Trophoblast cell (in vitro differentiated cells and primary cell): ENCODE results near the gene CCNT1.
"Not testable (repeated sequence)": the region's sequence is repeated elsewhere in the genome, so short reads cannot be mapped to it uniquely, and the experiment has no call there.

Experiments
- DNase-seq, 2 donors: peaks; one replicate each; pipeline ENCODE4 v3.0.0-alpha.2; 2016
- H2AFZ ChIP-seq: 2 replicates; pipeline ENCODE4 v1.6.1; 2013; ENCODE audit warnings: low read length, moderate library complexity, mild to moderate bottlenecking; ENCODE audit not compliant: insufficient read depth, poor library complexity
- H2AK5ac ChIP-seq: 2 replicates; pipeline ENCODE4 v1.6.1; 2013; ENCODE audit warnings: mild to moderate bottlenecking, low read length
- H2BK120ac ChIP-seq: 2 replicates; pipeline ENCODE4 v1.6.1; 2013; ENCODE audit warnings: low read length, mild to moderate bottlenecking, moderate library complexity; ENCODE audit not compliant: insufficient read depth, poor library complexity
- H2BK12ac ChIP-seq: 2 replicates; pipeline ENCODE4 v1.6.1; 2013; ENCODE audit warnings: mild to moderate bottlenecking, low read length, moderate library complexity
- H2BK5ac ChIP-seq: 2 replicates; pipeline ENCODE4 v1.6.1; 2013; ENCODE audit warnings: low read length, low read depth, moderate library complexity, mild to moderate bottlenecking; ENCODE audit not compliant: poor library complexity
- H3K14ac ChIP-seq: 2 replicates; pipeline ENCODE4 v1.6.1; 2013; ENCODE audit warnings: mild to moderate bottlenecking, low read length
- H3K18ac ChIP-seq: 2 replicates; pipeline ENCODE4 v1.6.1; 2013; ENCODE audit warnings: mild to moderate bottlenecking, low read length
- H3K23ac ChIP-seq: 2 replicates; pipeline ENCODE4 v1.6.1; 2013; ENCODE audit warnings: low read length
- H3K27ac ChIP-seq: 2 replicates; pipeline ENCODE4 v1.5.1; 2013; ENCODE audit warnings: low read depth, mild to moderate bottlenecking, inconsistent platforms, low read length, moderate library complexity
- H3K27me3 ChIP-seq: 2 replicates; pipeline ENCODE4 v1.6.1; 2013; ENCODE audit warnings: inconsistent platforms, mild to moderate bottlenecking, low read length, moderate library complexity; ENCODE audit not compliant: insufficient read depth
- H3K36me3 ChIP-seq, 2 experiments: 1 replicate in 1 of 2; 2 replicates in 1 of 2; pipeline ENCODE4 v1.6.1; 2013; ENCODE audit warnings: low read length in 2 of 2, mild to moderate bottlenecking in 2 of 2, moderate library complexity in 1 of 2; ENCODE audit not compliant: insufficient read depth in 2 of 2, control insufficient read depth in 1 of 2
- H3K4ac ChIP-seq: 2 replicates; pipeline ENCODE4 v1.6.1; 2013; ENCODE audit warnings: low read depth, mild to moderate bottlenecking, low read length, moderate library complexity
- H3K4me1 ChIP-seq, 2 experiments: 1 replicate in 1 of 2; 2 replicates in 1 of 2; pipeline ENCODE4 v1.6.1; 2013; ENCODE audit warnings: low read length in 2 of 2, mild to moderate bottlenecking in 2 of 2, moderate library complexity in 1 of 2; ENCODE audit not compliant: insufficient read depth in 2 of 2, control insufficient read depth in 1 of 2
- H3K4me2 ChIP-seq: 2 replicates; pipeline ENCODE4 v1.6.1; 2013; ENCODE audit warnings: inconsistent platforms, mild to moderate bottlenecking, low read length, moderate library complexity
- H3K4me3 ChIP-seq: 2 replicates; pipeline ENCODE4 v1.5.1; 2013; ENCODE audit warnings: mild to moderate bottlenecking, low read depth, low read length, inconsistent platforms
- H3K79me1 ChIP-seq: one replicate; pipeline ENCODE4 v1.6.1; 2013; ENCODE audit warnings: low read length
- H3K79me2 ChIP-seq: 2 replicates; pipeline ENCODE4 v1.6.1; 2013; ENCODE audit warnings: low read length, mild to moderate bottlenecking; ENCODE audit not compliant: control insufficient read depth, insufficient read depth, poor library complexity
- H3K9ac ChIP-seq: 2 replicates; pipeline ENCODE4 v1.6.1; 2013; ENCODE audit warnings: mild to moderate bottlenecking, low read length
- H3K9me3 ChIP-seq: 2 replicates; pipeline ENCODE4 v1.6.1; 2013; ENCODE audit warnings: low read depth, mild to moderate bottlenecking, control low read depth, inconsistent platforms, low read length; ENCODE audit not compliant: insufficient read depth
- H4K12ac ChIP-seq: 2 replicates; pipeline ENCODE4 v1.6.1; 2013; ENCODE audit warnings: low read depth, mild to moderate bottlenecking, low read length, moderate library complexity
- H4K8ac ChIP-seq: 2 replicates; pipeline ENCODE4 v1.6.1; 2013; ENCODE audit warnings: low read depth, mild to moderate bottlenecking, low read length, moderate library complexity
- H4K91ac ChIP-seq: one replicate; pipeline ENCODE4 v1.6.1; 2013; ENCODE audit warnings: low read depth, mild to moderate bottlenecking, low read length, moderate library complexity
- WGBS: extraction: QIAGEN DNeasy Blood & Tissue Kit; methylation state at CpG from one replicate; pipeline ENCODE4 v1.1.7; 2013; ENCODE audit warnings: missing lambda C conversion rate; ENCODE audit not compliant: insufficient read length, insufficient coverage; ENCODE audit errors: extremely low coverage; 5-methylcytosine and 5-hydroxymethylcytosine counted together

Gene CCNT1

DNA sequence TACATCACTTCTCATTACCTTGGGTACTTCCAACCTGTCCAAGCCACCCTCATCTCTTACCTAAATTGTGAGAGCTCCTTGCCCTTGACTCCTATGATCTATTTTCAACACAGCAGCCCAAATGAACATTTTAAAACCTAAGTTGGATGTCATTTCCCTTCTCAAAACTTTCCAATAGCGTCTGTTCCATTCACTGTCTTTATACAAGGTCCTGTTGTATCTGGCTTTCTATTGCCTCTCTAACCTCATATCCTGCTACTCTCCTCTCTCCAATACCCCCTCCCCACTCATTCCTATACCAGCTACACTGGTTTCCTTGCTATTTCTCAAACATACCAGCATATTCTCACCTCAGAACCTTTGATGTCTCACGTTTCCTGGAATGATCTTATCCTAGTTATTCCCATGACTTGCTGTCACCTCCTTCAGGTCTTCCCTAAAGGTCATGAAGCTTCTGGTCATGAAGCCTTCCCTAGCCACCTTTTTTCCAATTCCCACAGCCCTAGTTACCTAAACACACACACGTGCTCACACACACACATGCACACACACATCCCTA lies 30.4 kb downstream of the CCNT1 start:
- no CpG with 5 or more reads among the region's 3 CpGs for WGBS
- H3K36me3 ChIP-seq, result peaks cover 0 to 3% of the 10 kb centered on the region in 2 experiments
- H2BK12ac ChIP-seq, result no peak overlapping the region

GRCh38 chr12:48683534-48683933 lies 33.0 kb downstream of the CCNT1 start:
- H3K4me2 ChIP-seq, result no peak overlapping the region
- no peak overlapping the region for H2BK5ac ChIP-seq
- H3K79me1 ChIP-seq, result peaks cover 8% of the 10 kb centered on the region
- no peak overlapping the region for H4K12ac ChIP-seq
- H2AK5ac ChIP-seq, result no peak overlapping the region
- H2BK120ac ChIP-seq, result no peak overlapping the region
- peaks cover 2% of the 10 kb centered on the region for H3K9me3 ChIP-seq
- no peak overlapping the region for H3K4me3 ChIP-seq
- no peak overlapping the region for H3K14ac ChIP-seq
- no peak overlapping the region for H3K23ac ChIP-seq
- H3K4ac ChIP-seq, result no peak overlapping the region
- H3K27ac ChIP-seq, result no peak overlapping the region
- peaks cover 16% of the 10 kb centered on the region for H3K79me2 ChIP-seq
- H4K8ac ChIP-seq, result no peak overlapping the region
- H2BK12ac ChIP-seq, result no peak overlapping the region
- no peak overlapping the region for H2AFZ ChIP-seq
- no peak overlapping the region for H3K9ac ChIP-seq
- DNase-seq, result no peak
- H3K36me3 ChIP-seq, result peaks cover 0 to 11% of the 10 kb centered on the region in 2 experiments
- no peak overlapping the region for H3K18ac ChIP-seq
- peaks cover 0 to 14% of the 10 kb centered on the region in 2 experiments for H3K4me1 ChIP-seq
- H3K27me3 ChIP-seq, result no peaks in the 10 kb centered on the region
- WGBS, result no CpG with 5 or more reads among the region's 4 CpGs
- no peak overlapping the region for H4K91ac ChIP-seq

More for the DNA sequence above, 30.4 kb downstream of the CCNT1 start:
- peak; percentile 65 to 85 for DNase-seq
- Histone ChIP-seq H3K79me2 (peaks cover 8% of the 10 kb centered on the region), H3K23ac (no peak overlapping the region), H3K9me3 (peaks cover 2% of the 10 kb centered on the region), H3K79me1 (peaks cover 8% of the 10 kb centered on the region), H3K27ac (no peak overlapping the region), H4K12ac (no peak overlapping the region), H3K4me2 (no peak overlapping the region), H3K9ac (no peak overlapping the region), H4K91ac (no peak overlapping the region), H2AK5ac (no peak overlapping the region), H3K4ac (no peak overlapping the region), H3K27me3 (no peaks in the 10 kb centered on the region), H3K4me1 (peaks cover 0 to 4% of the 10 kb centered on the region in 2 experiments), H2AFZ (no peak overlapping the region), H2BK5ac (no peak overlapping the region), H4K8ac (no peak overlapping the region), H3K14ac (no peak overlapping the region), H3K4me3 (no peak overlapping the region), H2BK120ac (no peak overlapping the region), H3K18ac (no peak overlapping the region)

- Histone ChIP-seq H4K91ac (no peak overlapping the region), H2BK5ac (no peak overlapping the region), H3K27ac (no peak overlapping the region), H3K4me2 (no peak overlapping the region), H4K12ac (no peak overlapping the region), H2AK5ac (no peak overlapping the region), H3K9me3 (peaks cover 2% of the 10 kb centered on the region), H3K4me3 (no peak overlapping the region), H4K8ac (no peak overlapping the region), H3K4me1 (peaks cover 0 to 14% of the 10 kb centered on the region in 2 experiments), H3K4ac (no peak overlapping the region), H2BK12ac (no peak overlapping the region), H3K23ac (no peak overlapping the region), H3K14ac (no peak overlapping the region), H3K18ac (no peak overlapping the region), H2BK120ac (no peak overlapping the region), H3K9ac (no peak overlapping the region), H3K79me1 (peaks cover 8% of the 10 kb centered on the region), H3K36me3 (peaks cover 0 to 11% of the 10 kb centered on the region in 2 experiments), H3K79me2 (peaks cover 16% of the 10 kb centered on the region), H3K27me3 (no peaks in the 10 kb centered on the region), H2AFZ (no peak overlapping the region)
- WGBS, result no CpG with 5 or more reads among the region's 2 CpGs
- no peak for DNase-seq
These were observed 33.6 kb downstream of the CCNT1 start for GRCh38 chr12:48682927-48683326.

DNA sequence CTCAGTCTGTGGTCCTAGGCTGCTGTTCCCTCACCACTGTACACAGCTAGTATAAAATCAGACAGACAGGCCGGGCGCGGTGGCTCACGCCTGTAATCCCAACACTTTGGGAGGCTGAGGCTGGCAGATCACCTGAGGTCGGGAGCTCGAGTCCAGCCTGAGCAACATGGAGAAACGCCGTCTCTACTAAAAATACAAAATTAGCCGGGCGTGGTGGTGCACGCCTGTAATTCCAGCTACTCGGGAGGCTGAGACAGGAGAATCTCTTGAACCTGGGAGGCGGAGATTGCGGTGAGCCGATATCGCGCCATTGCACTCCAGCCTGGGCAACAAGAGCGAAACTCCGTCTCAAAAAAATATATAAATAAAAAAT lies 34.0 kb downstream of the CCNT1 start:
- not testable (repeated sequence) for H2BK12ac ChIP-seq, H3K14ac ChIP-seq, H2BK5ac ChIP-seq, H3K23ac ChIP-seq, H3K9me3 ChIP-seq, H3K18ac ChIP-seq, H2BK120ac ChIP-seq, DNase-seq, H3K27ac ChIP-seq, H3K9ac ChIP-seq, H3K79me1 ChIP-seq, H3K4ac ChIP-seq, H3K27me3 ChIP-seq, H2AK5ac ChIP-seq
- H3K4me3 ChIP-seq, result peak overlapping the region; percentile 66
- peaks cover 0 to 14% of the 10 kb centered on the region in 2 experiments for H3K4me1 ChIP-seq
- H4K8ac ChIP-seq, result peak overlapping the region; percentile 71
- peak overlapping the region; percentile 60 for H3K4me2 ChIP-seq
- peaks cover 16% of the 10 kb centered on the region for H3K79me2 ChIP-seq
- WGBS, result no CpG with 5 or more reads among the region's 19 CpGs
- peak overlapping the region; percentile 96 for H2AFZ ChIP-seq
- H3K36me3 ChIP-seq, result peaks cover 0 to 11% of the 10 kb centered on the region in 2 experiments
- peak overlapping the region; percentile 47 for H4K91ac ChIP-seq
- peak overlapping the region; percentile 59 for H4K12ac ChIP-seq
